A549 (cell line): Measurements from ENCODE around the gene MAL.

ENCODE experiments used
- BHLHE40 ChIP-seq: IDR thresholded peaks from 2 replicates; pipeline ENCODE4 v1.6.1; 2012; ENCODE audit warnings: low read depth, low read length, inconsistent platforms
- CBX2 ChIP-seq: fragments of 200-600 bp; sonication (generic); IDR thresholded peaks from 2 replicates; pipeline ENCODE4 v1.6.1; 2016; ENCODE audit warnings: low read depth, mild to moderate bottlenecking, borderline replicate concordance
- EP300 ChIP-seq, 2 experiments: fragments of >200 bp; sonication (Bioruptor Twin); formaldehyde crosslinking; IDR thresholded peaks; 2 replicates in 1 of 2; 3 replicates in 1 of 2; pipeline ENCODE4 v1.6.1; 2016 to 2017
- MAZ ChIP-seq: fragments of 150-350 bp; IDR thresholded peaks from 2 replicates; pipeline ENCODE4 v1.6.1; 2014; ENCODE audit warnings: antibody characterized with exemption, low read depth, low read length, borderline replicate concordance
- NR3C1 ChIP-seq: fragments of >200 bp; sonication (Bioruptor Twin); formaldehyde crosslinking; IDR thresholded peaks from 3 replicates; pipeline ENCODE4 v1.6.1; 2017
- PHF8 ChIP-seq: fragments of 200-600 bp; sonication (generic); IDR thresholded peaks from 2 replicates; pipeline ENCODE4 v1.6.1; 2016; ENCODE audit warnings: low read depth, mild to moderate bottlenecking, antibody characterized with exemption, moderate library complexity, borderline replicate concordance
- POLR2A ChIP-seq: IDR thresholded peaks from 2 replicates; pipeline ENCODE4 v1.6.1; 2012; ENCODE audit warnings: mild to moderate bottlenecking, low read length
- TFCP2L1 ChIP-seq: fragments of 250-450 bp; sonication (Bioruptor Pico); IDR thresholded peaks from 2 replicates; pipeline ENCODE4 v1.5.0; 2021; ENCODE audit warnings: mild to moderate bottlenecking
- TP53 ChIP-seq: fragments of 250-450 bp; sonication (Bioruptor Pico); IDR thresholded peaks from 2 replicates; pipeline ENCODE4 v1.5.0; 2021; ENCODE audit warnings: mild to moderate bottlenecking, moderate library complexity
- USF2 ChIP-seq: fragments of 450-650 bp; IDR thresholded peaks from 2 replicates; pipeline ENCODE4 v1.6.1; 2014; ENCODE audit warnings: antibody characterized with exemption
- TF ChIP-seq, protein P1 (sequence below): fragments of >200 bp; sonication (Bioruptor Twin); formaldehyde crosslinking; IDR thresholded peaks from 3 replicates; pipeline ENCODE4 v1.5.1; 2016
- TF ChIP-seq, protein P2 (sequence below): IDR thresholded peaks from 2 replicates; pipeline ENCODE4 v1.6.1; 2012
- TF ChIP-seq, protein P3 (sequence below): fragments of >200 bp; sonication (Bioruptor Twin); formaldehyde crosslinking; IDR thresholded peaks from 3 replicates; pipeline ENCODE4 v1.6.1; 2016
- TF ChIP-seq, protein P4 (sequence below): fragments of 200-600 bp; sonication (generic); IDR thresholded peaks from 2 replicates; pipeline ENCODE4 v1.6.1; 2016; ENCODE audit warnings: antibody characterized with exemption, mild to moderate bottlenecking, moderate library complexity

DNA sequence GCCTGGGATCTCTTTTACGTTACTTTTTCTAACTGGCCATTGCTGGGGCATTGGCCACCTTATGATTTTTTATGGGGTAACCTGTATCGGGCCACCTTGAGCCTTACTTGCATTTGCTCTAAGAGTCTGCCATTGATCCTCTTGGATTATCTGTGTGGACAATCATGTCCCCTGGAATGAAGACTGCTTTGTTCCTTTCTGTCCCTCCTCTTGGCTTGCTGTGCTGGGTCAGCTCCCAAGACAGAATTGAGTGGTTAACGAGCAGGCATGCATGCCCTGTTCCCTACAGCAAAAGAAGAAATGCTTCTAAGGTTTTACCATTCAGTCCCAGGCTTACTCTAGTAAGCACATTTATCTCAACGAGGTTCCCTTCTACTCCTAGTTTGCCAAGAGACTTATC lies 46.3 kb downstream of the MAL start:
- TF ChIP-seq, protein P1, sequence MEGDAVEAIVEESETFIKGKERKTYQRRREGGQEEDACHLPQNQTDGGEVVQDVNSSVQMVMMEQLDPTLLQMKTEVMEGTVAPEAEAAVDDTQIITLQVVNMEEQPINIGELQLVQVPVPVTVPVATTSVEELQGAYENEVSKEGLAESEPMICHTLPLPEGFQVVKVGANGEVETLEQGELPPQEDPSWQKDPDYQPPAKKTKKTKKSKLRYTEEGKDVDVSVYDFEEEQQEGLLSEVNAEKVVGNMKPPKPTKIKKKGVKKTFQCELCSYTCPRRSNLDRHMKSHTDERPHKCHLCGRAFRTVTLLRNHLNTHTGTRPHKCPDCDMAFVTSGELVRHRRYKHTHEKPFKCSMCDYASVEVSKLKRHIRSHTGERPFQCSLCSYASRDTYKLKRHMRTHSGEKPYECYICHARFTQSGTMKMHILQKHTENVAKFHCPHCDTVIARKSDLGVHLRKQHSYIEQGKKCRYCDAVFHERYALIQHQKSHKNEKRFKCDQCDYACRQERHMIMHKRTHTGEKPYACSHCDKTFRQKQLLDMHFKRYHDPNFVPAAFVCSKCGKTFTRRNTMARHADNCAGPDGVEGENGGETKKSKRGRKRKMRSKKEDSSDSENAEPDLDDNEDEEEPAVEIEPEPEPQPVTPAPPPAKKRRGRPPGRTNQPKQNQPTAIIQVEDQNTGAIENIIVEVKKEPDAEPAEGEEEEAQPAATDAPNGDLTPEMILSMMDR, result no peak
- TF ChIP-seq, protein P2, sequence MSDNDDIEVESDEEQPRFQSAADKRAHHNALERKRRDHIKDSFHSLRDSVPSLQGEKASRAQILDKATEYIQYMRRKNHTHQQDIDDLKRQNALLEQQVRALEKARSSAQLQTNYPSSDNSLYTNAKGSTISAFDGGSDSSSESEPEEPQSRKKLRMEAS, result no peak
- no peak for TF ChIP-seq TFCP2L1 (CRISPR knock-in tag)
- no peak for TF ChIP-seq PHF8
- TF ChIP-seq NR3C1, result no peak
- TF ChIP-seq BHLHE40, result no peak
- TF ChIP-seq POLR2A, result no peak
- no peak for TF ChIP-seq TP53 (CRISPR knock-in tag)
- TF ChIP-seq, protein P3, sequence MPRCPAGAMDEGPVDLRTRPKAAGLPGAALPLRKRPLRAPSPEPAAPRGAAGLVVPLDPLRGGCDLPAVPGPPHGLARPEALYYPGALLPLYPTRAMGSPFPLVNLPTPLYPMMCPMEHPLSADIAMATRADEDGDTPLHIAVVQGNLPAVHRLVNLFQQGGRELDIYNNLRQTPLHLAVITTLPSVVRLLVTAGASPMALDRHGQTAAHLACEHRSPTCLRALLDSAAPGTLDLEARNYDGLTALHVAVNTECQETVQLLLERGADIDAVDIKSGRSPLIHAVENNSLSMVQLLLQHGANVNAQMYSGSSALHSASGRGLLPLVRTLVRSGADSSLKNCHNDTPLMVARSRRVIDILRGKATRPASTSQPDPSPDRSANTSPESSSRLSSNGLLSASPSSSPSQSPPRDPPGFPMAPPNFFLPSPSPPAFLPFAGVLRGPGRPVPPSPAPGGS, result no peak
- no peak for TF ChIP-seq EP300 (IDR thresholded peaks at IDR 0.05)
- TF ChIP-seq CBX2, result no peak
- TF ChIP-seq, protein P4, sequence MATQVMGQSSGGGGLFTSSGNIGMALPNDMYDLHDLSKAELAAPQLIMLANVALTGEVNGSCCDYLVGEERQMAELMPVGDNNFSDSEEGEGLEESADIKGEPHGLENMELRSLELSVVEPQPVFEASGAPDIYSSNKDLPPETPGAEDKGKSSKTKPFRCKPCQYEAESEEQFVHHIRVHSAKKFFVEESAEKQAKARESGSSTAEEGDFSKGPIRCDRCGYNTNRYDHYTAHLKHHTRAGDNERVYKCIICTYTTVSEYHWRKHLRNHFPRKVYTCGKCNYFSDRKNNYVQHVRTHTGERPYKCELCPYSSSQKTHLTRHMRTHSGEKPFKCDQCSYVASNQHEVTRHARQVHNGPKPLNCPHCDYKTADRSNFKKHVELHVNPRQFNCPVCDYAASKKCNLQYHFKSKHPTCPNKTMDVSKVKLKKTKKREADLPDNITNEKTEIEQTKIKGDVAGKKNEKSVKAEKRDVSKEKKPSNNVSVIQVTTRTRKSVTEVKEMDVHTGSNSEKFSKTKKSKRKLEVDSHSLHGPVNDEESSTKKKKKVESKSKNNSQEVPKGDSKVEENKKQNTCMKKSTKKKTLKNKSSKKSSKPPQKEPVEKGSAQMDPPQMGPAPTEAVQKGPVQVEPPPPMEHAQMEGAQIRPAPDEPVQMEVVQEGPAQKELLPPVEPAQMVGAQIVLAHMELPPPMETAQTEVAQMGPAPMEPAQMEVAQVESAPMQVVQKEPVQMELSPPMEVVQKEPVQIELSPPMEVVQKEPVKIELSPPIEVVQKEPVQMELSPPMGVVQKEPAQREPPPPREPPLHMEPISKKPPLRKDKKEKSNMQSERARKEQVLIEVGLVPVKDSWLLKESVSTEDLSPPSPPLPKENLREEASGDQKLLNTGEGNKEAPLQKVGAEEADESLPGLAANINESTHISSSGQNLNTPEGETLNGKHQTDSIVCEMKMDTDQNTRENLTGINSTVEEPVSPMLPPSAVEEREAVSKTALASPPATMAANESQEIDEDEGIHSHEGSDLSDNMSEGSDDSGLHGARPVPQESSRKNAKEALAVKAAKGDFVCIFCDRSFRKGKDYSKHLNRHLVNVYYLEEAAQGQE, result no peak
- TF ChIP-seq USF2, result no peak
- no peak for TF ChIP-seq MAZ
